Activated naive CD4-positive, alpha-beta T cell treated with anti-CD3 and anti-CD28 coated beads for 36 hours (primary cell): ENCODE results near the gene DDR2. TPM values are rescaled to one million over a fixed set of nuclear protein-coding genes. Genes with fewer than 3 reads are reported as not detected.

ENCODE experiments used
- CTCF ChIA-PET: fragments of 350-600 bp; sonication (Branson Sonifier 250); formaldehyde crosslinking; loops from one replicate; lab custom pipeline; 2021; ENCODE audit warnings: antibody characterized with exemption; lab: Charles Lee
- DNase-seq: peaks from one replicate; pipeline ENCODE4 v3.0.0-alpha.2; 2020
- H3K27ac Mint-ChIP-seq: one replicate; pipeline ENCODE4 v1.8.0; 2021; ENCODE audit warnings: mild to moderate bottlenecking, mixed read lengths
- H3K27me3 Mint-ChIP-seq: one replicate; pipeline ENCODE4 v1.8.0; 2021; ENCODE audit warnings: low read depth, mixed read lengths
- H3K36me3 Mint-ChIP-seq: one replicate; pipeline ENCODE4 v1.8.0; 2021; ENCODE audit warnings: low read depth, mixed read lengths
- H3K4me1 Mint-ChIP-seq: one replicate; pipeline ENCODE4 v1.8.0; 2021; ENCODE audit warnings: low read depth, mixed read lengths
- H3K4me3 Mint-ChIP-seq: one replicate; pipeline ENCODE4 v1.8.0; 2021; ENCODE audit warnings: mild to moderate bottlenecking, moderate library complexity, mixed read lengths
- H3K9me3 Mint-ChIP-seq: one replicate; pipeline ENCODE4 v1.8.0; 2021; ENCODE audit warnings: mixed read lengths
- intact Hi-C: fragments of 100-400 bp; cut with micrococcal nuclease; formaldehyde crosslinking; loops from one replicate; pipeline ENCODE4 v1.15.1; 2023
- total RNA-seq, 2 experiments: library from RNA; stranded (reverse); gene quantifications; one replicate each; pipeline ENCODE4 v1.2.3, GENCODE V29; 2021

Gene DDR2
- total RNA-seq, 2 experiments from 2014 or later, result 0.26 to 0.40 TPM

DNA sequence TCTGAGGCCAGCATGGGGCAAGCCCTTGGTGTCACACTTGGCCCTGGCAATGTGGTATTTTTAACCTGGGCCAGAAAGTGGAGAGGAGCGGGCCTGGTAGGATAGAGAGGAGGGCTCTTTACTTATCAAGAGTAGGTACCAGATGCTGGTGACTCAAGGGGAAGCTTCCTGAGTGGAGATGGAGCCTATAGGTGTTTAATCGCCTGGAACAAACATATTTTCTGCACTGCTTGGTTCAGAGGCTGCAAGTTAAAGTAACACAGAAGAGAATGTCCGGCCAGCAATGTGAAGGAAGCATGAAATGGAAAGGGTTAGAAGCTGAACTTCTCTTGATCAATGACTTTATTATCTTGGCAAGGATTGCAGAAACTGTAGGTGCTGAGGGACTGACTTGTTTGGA is 74.3 kb downstream of the DDR2 start:
- no peaks in the 10 kb centered on the region for H3K9me3 Mint-ChIP-seq
- DNase-seq, result no peak
- CTCF ChIA-PET, result no interaction called here

DNA sequence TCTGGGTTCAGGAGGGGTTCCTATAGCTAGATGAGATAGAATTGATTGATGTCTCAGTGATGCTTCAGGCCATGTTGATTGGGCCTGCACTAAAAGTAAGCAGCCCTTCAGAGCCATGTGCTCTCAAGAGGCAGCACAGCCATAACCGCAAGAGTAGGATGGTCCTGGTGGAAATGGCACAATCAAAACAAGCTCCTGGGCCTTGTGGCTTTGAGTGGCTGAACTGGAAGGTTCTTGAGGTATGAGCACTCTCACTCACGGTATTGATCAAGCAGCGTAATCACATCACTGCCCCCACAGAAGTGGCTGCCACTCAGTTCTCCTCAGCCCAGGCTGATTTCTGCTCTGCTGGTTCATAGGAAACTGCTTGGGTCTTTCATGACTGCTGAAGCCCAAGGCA is 76.0 kb downstream of the DDR2 start:
- Mint-ChIP-seq H3K9me3 (no peaks in the 10 kb centered on the region), H3K27me3 (no peaks in the 10 kb centered on the region), H3K36me3 (no peaks in the 10 kb centered on the region), H3K4me1 (no peaks in the 10 kb centered on the region), H3K27ac (no peak overlapping the region), H3K4me3 (no peak overlapping the region)
- CTCF ChIA-PET, result no interaction called here
- intact Hi-C loops, result no loop called here
- no peak for DNase-seq

More for the DNA sequence above, 74.3 kb downstream of the DDR2 start:
- Mint-ChIP-seq H3K36me3 (no peaks in the 10 kb centered on the region), H3K4me3 (no peak overlapping the region), H3K4me1 (no peaks in the 10 kb centered on the region), H3K27ac (no peak overlapping the region), H3K27me3 (no peaks in the 10 kb centered on the region)
- intact Hi-C loops, result no loop called here

DNA sequence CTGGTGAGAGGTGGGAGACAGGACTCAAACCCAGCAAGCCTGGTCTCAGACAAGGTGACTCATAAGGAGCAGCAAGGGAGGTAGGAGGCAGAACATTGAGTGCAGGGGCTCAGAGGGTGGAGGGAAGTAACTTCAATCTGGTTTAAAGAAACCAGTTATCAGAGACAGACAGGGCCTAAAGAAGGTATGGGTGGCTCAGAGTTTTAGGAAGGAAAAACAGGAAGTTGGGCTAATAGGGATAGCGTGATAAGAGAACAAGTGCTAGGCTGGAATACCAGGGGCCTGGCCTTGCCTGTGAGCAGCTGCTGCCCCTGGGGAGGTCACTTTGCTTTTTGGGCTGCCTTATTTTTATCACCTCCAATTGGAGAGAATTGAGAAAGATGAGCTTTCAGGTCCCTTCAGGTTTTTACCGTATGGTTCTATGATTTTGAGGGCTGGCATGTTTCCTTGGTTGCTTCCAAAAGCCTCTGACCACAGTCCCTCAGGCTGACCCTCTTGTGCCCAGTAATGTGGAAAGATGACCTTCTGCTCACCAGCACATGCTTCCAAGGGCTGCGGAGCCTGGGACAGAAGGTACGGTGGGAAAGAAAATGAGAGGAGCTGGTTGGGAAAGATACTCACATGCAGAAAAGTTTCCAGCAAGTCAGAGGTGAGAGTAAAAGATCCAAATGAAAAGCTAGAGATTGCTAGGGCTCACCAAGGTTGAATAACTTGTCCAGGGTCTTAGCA is 77.0 kb downstream of the DDR2 start:
- intact Hi-C loops, result no loop called here

DNA sequence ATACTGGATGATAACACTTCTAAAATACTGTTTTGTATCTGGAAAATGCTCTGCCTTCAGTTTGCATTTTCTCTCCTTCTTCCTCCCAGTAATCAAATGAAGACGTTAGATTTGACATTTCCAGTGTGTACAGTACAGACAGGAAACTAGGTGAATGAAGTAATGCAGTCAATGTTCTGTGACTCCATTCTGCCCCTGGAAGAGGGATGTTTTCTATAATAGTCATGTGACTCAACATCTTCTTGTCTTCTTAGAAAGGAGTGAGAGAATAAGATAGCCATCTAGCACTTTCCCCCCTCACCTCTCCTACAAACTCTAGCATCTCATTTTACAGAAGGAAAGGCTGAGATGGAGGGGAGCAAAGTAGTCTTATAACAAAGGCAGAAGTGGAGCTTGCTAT is 77.6 kb downstream of the DDR2 start:
- Mint-ChIP-seq H3K9me3 (no peaks in the 10 kb centered on the region), H3K27me3 (no peaks in the 10 kb centered on the region), H3K4me3 (no peak overlapping the region), H3K36me3 (no peaks in the 10 kb centered on the region), H3K27ac (no peak overlapping the region), H3K4me1 (no peaks in the 10 kb centered on the region)
- intact Hi-C loops, result no loop called here
- no peak for DNase-seq
- CTCF ChIA-PET, result interaction anchor here (0.6 to 0.7 kb wide), 2 partner anchors 10 to 73 kb away, joined by 3 to 4 read pairs; no protein-coding TSS in a partner anchor

More for the DNA sequence above, 77.0 kb downstream of the DDR2 start:
- CTCF ChIA-PET, result interaction anchor here (0.6 to 0.7 kb wide), 2 partner anchors 9 to 73 kb away, joined by 3 to 4 read pairs; no protein-coding TSS in a partner anchor
- H3K36me3 Mint-ChIP-seq, result no peaks in the 10 kb centered on the region
- DNase-seq, result no peak
- no peak overlapping the region for H3K4me3 Mint-ChIP-seq
- H3K27ac Mint-ChIP-seq, result no peak overlapping the region
- H3K4me1 Mint-ChIP-seq, result no peaks in the 10 kb centered on the region
- H3K27me3 Mint-ChIP-seq, result no peaks in the 10 kb centered on the region
- no peaks in the 10 kb centered on the region for H3K9me3 Mint-ChIP-seq

DNA sequence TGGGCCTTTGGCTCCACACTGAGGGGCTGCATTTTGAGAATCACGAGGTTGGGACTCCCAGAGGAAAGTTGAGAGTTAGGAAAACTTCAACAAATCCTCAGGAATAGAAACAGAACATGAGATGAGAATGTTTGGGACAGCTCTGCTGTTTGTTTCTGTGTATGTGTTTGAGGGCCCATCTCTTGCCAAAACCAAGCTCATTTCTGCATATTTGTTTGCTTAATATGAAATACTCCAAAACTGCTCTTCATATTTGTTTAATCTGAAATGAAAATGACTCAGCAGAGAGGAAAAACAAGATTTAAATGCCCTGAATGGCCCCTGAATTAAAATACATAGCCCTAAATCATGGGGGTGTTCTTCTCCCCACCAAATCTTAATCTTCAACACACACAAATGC is 78.1 kb downstream of the DDR2 start:
- Mint-ChIP-seq H3K36me3 (no peaks in the 10 kb centered on the region), H3K27ac (no peak overlapping the region), H3K27me3 (no peaks in the 10 kb centered on the region), H3K4me1 (no peaks in the 10 kb centered on the region), H3K9me3 (no peaks in the 10 kb centered on the region), H3K4me3 (no peak overlapping the region)
- DNase-seq, result no peak
- intact Hi-C loops, result no loop called here
- CTCF ChIA-PET, result no interaction called here

DNA sequence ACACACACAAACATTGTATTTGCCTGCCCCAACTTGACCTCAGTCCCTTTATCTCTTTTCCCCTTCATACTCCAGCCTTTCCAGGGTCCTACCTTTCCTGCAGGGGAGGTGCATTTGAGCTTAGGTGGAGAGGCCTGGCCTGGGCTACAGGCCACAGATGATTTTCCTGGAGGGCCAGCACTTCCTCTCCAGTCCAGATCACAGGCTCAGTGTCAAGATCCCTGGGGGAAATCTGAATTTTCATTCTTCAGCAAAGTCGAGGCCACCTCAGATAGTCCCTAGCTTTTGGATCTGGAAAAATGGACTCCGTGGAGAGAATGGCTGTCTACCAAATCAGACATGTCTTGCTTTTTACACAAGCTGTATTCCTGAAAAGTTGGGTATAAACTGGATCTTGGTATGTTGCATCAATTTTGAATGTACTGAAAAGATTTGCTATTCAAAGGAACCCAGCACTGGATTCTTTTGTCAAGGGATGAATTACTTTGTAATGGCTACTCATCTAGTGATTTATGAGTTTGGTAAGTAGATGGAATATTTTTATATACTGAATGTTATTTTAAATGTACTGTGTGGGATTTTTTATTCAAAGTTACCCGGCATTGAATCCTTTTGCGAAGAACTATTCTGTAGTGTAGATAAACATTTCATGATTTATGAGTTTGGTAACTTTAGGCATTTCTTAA is 78.7 kb downstream of the DDR2 start:
- Mint-ChIP-seq H3K36me3 (no peaks in the 10 kb centered on the region), H3K27ac (no peak overlapping the region), H3K9me3 (no peaks in the 10 kb centered on the region), H3K4me3 (no peak overlapping the region), H3K4me1 (no peaks in the 10 kb centered on the region), H3K27me3 (no peaks in the 10 kb centered on the region)
- no peak for DNase-seq
- intact Hi-C loops, result no loop called here
- CTCF ChIA-PET, result no interaction called here

DNA sequence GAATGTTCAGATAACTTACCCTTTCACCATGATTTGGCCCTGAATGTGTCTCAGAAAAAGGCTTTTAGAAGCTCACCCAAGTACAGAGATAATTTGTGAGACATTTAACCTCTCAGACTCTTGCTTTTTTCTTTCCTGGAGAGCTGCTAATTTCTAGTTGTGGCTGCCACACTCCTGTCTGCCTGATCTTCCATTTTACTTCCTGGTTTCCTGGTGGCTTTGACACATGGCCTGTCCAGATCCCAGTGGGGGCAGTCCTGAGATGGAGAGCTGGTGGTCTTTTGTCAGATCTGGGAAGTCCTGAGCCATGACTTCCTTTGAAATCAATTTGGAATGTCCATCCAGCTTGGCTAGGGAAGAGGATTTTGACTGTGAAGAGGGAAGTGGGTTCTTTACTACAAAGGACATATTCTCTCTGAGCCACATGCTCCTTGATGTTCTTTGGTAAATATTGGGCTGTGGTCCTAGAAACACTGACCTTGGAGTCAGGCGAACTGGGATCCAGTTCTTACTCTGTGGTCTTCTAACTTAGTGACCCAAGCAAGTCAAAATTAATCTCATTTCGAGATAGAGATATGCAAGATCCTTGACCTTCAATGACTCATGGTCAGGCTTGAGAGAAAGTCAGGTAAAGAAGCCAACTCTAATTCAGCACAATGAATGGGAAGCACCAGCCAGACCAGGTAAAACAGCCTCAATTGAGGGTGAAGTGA is 80.2 kb downstream of the DDR2 start:
- CTCF ChIA-PET, result no interaction called here
- intact Hi-C loops, result no loop called here
- Mint-ChIP-seq H3K4me3 (no peak overlapping the region), H3K9me3 (no peaks in the 10 kb centered on the region), H3K4me1 (no peaks in the 10 kb centered on the region), H3K27me3 (no peaks in the 10 kb centered on the region), H3K36me3 (no peaks in the 10 kb centered on the region), H3K27ac (no peak overlapping the region)
- no peak for DNase-seq

DNA sequence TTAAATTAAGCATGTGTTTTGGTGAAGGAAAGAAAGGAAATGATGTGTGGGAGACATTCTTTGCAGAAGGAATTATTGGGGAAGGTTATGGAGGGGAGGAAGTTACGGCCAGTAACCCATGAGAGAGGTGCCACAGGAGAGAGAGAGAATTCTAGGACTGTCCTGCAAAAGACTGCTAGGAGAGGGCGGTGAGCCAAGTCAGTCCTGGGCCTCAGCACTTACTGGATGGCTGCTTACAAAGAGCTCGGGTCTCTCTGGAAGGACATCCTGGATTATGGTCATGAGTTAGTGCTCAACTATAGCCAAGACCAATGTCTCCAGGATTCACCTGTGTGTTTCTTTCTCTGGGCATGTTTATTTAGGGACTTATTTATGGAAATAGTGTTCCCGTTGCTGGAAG is 83.9 kb downstream of the DDR2 start:
- no peak for DNase-seq
- Mint-ChIP-seq H3K36me3 (no peaks in the 10 kb centered on the region), H3K4me3 (no peak overlapping the region), H3K4me1 (no peaks in the 10 kb centered on the region), H3K27ac (no peak overlapping the region), H3K27me3 (no peaks in the 10 kb centered on the region), H3K9me3 (no peaks in the 10 kb centered on the region)
- CTCF ChIA-PET, result interaction anchor here (0.6 kb wide), 1 partner anchor 11 kb away, joined by 3 read pairs; no protein-coding TSS in a partner anchor
- intact Hi-C loops, result no loop called here

DNA sequence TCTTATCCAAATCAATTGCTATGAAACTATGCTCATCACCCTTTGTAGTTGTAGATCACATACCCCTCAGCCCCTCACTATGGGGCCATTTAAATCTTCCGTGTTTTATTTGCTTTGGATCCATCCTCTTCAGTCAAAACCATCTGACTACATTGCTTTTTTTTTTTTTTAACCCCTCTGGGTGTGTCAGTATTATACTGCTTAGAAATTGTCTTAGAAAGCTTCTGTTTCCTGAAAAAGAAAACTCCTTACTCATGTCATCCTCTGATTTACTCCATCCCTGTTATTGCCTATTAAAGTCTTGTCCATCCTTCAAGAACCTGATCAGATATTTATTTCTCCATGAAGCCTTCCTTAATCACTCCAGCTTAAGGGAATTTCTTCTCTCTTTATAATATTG is 84.3 kb downstream of the DDR2 start:
- Mint-ChIP-seq H3K9me3 (no peaks in the 10 kb centered on the region), H3K27ac (no peak overlapping the region), H3K4me1 (no peaks in the 10 kb centered on the region), H3K36me3 (no peaks in the 10 kb centered on the region), H3K27me3 (no peaks in the 10 kb centered on the region), H3K4me3 (no peak overlapping the region)
- no peak for DNase-seq
- intact Hi-C loops, result no loop called here
- CTCF ChIA-PET, result interaction anchor here (0.6 kb wide), 1 partner anchor 10 kb away, joined by 3 read pairs; no protein-coding TSS in a partner anchor

DNA sequence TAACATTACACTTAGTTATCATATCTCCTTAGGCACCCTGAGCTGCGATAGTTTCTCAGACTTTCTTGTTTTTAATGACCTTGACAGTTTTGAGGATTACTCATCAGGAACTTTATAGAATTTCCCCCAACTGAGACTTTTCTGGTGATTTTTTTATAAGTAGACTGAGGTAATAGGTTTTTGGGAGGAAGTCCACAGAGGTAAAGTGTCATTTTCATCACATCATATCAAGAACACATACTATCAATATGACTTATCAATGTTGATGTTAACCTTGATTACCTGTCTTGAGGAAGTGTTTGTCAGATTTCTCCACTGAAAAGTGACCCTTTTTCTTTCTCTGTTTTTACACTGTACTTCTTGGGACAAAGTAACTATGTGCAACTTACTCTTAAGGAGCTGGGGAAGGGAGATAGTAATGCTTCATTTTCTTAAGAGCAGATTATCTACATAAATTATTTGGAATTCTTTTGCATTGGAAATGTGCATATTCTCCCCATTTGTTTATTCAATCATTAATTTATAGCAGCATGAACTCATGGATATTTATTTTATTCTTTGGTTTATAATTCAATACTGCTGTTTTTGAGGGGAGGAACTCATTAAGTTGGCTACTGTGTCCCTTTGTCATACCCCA is 85.4 kb downstream of the DDR2 start:
- H3K36me3 Mint-ChIP-seq, result no peaks in the 10 kb centered on the region
- H3K4me1 Mint-ChIP-seq, result no peaks in the 10 kb centered on the region
- CTCF ChIA-PET, result no interaction called here
- H3K4me3 Mint-ChIP-seq, result no peak overlapping the region
- intact Hi-C loops, result no loop called here
- H3K27ac Mint-ChIP-seq, result no peak overlapping the region
- H3K27me3 Mint-ChIP-seq, result no peaks in the 10 kb centered on the region
- no peaks in the 10 kb centered on the region for H3K9me3 Mint-ChIP-seq
- no peak for DNase-seq

DNA sequence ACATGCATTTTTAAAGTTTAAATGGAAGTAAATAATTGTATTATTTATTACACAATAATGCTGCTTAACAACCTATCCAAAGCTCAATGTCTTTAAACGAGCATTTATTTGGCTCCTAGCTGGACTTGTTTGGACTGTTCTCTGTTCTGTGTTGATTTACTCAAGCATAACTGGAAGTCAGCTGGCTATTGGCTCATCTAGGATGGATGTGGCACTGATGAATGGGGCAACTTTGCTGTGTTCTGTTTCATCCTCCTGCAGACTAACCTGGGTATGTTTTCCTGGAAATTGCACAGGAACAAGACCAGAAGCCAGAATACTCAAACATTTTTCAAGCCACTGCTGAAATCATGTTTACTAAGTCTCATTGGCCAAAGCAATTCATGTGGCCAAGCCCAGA is 87.4 kb downstream of the DDR2 start:
- CTCF ChIA-PET, result no interaction called here
- no peak for DNase-seq
- Mint-ChIP-seq H3K4me1 (no peaks in the 10 kb centered on the region), H3K36me3 (no peaks in the 10 kb centered on the region), H3K9me3 (no peaks in the 10 kb centered on the region), H3K27ac (no peak overlapping the region), H3K4me3 (no peak overlapping the region), H3K27me3 (no peaks in the 10 kb centered on the region)
- intact Hi-C loops, result no loop called here

DNA sequence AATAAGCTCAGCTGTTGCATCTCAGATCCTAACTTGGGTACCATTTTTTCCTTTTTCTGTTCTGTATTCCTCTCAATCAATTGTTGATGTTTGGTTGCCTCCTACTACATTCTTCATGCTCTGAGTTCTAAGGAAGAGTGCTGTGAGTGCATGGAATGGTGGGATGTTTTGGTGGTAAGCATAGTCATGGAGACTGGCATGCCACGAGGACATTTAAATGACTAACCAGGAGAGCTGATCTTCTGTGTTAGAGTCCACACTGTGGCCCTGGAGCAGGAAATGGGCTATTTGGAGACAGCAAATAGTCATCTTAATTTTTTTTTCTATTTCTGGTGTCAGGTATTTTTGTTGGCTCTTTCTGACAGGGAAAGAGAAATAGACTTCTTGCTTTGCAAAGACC is 88.7 kb downstream of the DDR2 start:
- no peaks in the 10 kb centered on the region for H3K4me1 Mint-ChIP-seq
- H3K36me3 Mint-ChIP-seq, result no peaks in the 10 kb centered on the region
- no peak for DNase-seq
- H3K27me3 Mint-ChIP-seq, result no peaks in the 10 kb centered on the region
- H3K9me3 Mint-ChIP-seq, result no peaks in the 10 kb centered on the region
- CTCF ChIA-PET, result no interaction called here
- intact Hi-C loops, result no loop called here
- H3K4me3 Mint-ChIP-seq, result no peak overlapping the region
- H3K27ac Mint-ChIP-seq, result no peak overlapping the region
